GF-D8 (cell line): ENCODE measurements around the gene HSPB6.

Source experiments
- DNase-seq: peaks from one replicate; lab custom pipeline; 2025; lab: John Stamatoyannopoulos, UW

HSPB6 gene

GRCh38 chr19:35744430-35745327 lies 12.2 kb downstream of the HSPB6 start:
- DNase-seq = peak; percentile 87

- DNase-seq = no peak
Observed at GRCh38 chr19:35743640-35744429, 13.0 kb downstream of the HSPB6 start.

DNA sequence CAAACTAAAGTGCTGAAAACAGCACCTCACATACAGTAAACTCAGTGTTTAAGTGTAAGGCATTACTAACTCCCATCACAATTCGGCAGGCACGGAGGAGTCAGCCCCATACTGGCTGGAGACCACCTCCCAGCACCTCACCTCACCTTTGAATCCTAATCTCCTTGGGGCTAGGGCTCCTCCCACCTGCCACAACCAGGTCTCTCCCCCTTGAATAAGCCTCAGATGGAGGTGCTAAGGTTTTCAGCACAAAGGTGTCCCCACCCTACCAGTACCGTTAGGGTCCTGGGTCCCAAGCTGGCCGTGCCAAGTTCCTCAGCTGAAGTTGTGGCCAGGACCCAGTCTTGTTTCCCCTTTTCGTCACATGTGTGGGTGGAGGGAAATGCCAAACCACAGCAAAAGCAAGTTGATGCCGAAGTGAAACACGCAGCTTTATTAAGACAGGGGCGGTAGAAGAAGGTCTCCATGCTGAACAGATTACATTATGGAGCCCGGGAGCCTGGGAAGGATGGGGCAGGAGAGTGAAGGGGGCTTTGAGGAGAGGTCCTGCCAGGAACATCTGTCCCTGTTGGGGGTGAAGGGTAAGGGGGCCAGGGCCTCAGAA lies 14.6 kb downstream of the HSPB6 start, which contains the start of gene IGFLR1:
IGFLR1 (minus strand) TSS at position 332 of the 604 bp plus-strand sequence. CDS start 1,272 bp downstream, outside the sequence.
- DNase-seq = peak; percentile 61

DNA sequence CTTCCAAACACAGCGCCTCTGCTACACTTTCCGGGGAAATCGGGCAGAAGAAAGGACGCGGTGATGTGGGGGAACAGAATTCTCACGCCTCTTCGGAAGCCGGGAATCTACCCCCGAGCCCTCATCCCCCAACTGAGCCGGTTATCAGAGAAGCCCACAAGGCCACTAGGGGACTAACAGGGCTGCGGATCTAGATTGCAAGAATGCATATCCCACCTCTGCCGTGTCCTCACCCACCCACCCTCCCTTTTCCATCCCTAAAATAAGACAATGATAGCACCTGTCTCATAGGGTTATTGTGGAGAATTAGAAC lies 15.7 kb downstream of the HSPB6 start:
- DNase-seq = no peak

GRCh38 chr19:35740423-35741202 lies 16.2 kb downstream of the HSPB6 start:
- peak; percentile 92 for DNase-seq

DNA sequence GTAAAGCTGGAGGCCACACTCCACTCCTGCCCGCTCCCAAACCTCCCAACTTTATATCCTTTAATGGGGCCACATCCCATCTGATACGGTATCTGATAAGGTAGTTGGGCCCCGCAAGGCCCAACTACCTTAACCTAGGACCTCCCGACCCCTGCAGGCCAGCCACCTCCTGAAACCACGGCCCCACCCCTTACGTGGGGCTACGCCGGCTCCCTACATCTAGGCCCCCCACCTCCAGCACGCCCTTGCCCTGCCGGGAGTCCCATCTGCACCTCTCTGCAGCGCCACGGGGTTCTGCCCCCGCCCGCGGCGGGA lies 16.8 kb downstream of the HSPB6 start:
- no peak for DNase-seq

- DNase-seq = no peak
Observed at GRCh38 chr19:35739275-35740107, 17.3 kb downstream of the HSPB6 start.

DNA sequence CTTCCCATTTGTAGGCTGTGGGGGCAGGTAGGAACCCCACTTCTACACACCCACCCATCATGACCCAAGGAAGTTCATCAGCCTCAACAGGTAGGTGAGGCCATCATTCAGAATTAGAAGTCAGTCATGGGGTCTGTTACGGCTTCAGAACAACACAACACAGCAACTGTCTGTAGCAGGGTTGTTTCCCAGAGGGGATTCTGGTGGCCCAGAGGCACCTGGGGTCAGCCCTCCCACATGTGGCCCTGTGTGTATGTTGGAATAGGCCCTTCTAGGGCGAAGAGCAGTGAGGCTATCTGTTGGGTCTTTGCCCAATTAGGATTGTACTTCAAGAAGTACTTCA lies 18.0 kb downstream of the HSPB6 start:
- DNase-seq = no peak

- no peak for DNase-seq
Observed at GRCh38 chr19:35738021-35738886, 18.6 kb downstream of the HSPB6 start.

- DNase-seq = no peak
Observed at GRCh38 chr19:35736913-35737886, 19.6 kb downstream of the HSPB6 start.

GRCh38 chr19:35734889-35735288 lies 21.9 kb downstream of the HSPB6 start:
- no peak for DNase-seq

- DNase-seq = no peak
Observed at GRCh38 chr19:35734273-35734672, 22.6 kb downstream of the HSPB6 start.

DNA sequence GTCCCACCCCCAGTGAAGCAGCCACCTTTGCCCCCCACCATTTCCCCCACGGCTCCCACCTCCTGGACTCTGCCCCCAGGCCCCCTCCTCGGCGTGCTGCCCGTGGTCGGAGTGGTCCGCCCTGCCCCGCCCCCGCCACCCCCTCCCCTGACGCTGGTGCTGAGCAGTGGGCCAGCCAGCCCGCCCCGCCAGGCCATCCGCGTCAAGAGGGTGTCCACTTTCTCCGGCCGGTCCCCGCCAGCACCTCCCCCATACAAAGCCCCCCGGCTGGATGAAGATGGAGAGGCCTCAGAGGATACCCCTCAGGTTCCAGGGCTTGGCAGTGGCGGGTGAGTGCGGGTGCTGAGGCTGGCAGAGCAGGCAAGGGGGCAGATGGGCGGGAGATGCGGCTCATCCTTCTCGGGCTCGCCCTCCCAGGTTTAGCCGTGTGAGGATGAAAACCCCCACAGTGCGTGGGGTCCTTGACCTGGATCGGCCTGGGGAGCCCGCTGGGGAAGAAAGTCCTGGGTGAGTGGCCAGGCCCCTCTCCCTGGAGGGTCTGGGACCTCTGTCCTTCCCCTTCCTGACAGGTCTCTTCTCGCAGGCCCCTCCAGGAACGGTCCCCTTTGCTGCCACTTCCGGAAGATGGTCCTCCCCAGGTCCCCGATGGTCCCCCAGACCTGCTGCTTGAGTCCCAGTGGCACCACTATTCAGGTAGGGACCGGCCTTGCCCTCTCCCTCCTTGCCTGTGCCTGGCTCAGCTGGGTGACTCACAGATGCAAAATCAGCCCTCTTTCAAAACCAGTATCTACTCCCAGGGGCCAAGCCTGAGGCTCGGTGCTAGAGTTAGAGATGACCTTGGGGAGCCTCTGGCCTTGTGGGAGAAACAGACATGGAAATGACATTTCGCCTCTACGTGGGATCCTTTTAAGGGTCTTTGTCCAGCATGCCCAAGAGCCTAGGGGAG lies 23.4 kb downstream of the HSPB6 start:
- DNase-seq = no peak

- DNase-seq = no peak
Observed at GRCh38 chr19:35732540-35733179, 24.2 kb downstream of the HSPB6 start.

GRCh38 chr19:35731779-35732405 lies 24.9 kb downstream of the HSPB6 start:
- no peak for DNase-seq

- no peak for DNase-seq
Observed at GRCh38 chr19:35731353-35731752, 25.5 kb downstream of the HSPB6 start.

DNA sequence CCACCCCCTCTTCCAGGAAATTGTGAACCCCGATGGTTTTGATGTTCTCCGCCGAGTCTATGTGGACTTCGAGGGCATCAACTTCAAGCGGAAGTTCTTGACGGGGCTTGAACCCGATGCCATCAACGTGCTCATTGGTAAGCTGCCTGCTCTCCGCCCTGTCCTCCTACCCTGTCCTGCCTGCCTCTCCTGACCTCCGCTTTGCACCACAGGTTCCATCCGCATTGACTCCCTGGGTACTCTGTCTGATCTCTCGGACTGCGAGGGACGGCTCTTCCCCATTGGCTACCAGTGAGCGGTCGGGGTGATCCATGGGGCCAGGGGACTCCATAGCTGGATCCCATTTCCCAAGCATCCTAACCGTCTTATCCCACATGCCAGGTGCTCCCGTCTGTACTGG lies 26.5 kb downstream of the HSPB6 start:
- DNase-seq = no peak
